Activated T-cell treated with anti-CD3 and anti-CD28 coated beads, Interleukin-2, amount 50 U/mL, for 24 hours (primary cell): ENCODE data around the gene ENDOU.

Experiments
- DNase-seq: peaks from one replicate; pipeline ENCODE4 v3.0.0-alpha.2; 2020
- H3K27ac Mint-ChIP-seq: 2 replicates; pipeline ENCODE4 v1.8.0; 2020; ENCODE audit warnings: mild to moderate bottlenecking, mixed read lengths
- H3K27me3 Mint-ChIP-seq: 2 replicates; pipeline ENCODE4 v1.8.0; 2020; ENCODE audit warnings: mixed read lengths
- H3K36me3 Mint-ChIP-seq: 2 replicates; pipeline ENCODE4 v1.8.0; 2020; ENCODE audit warnings: low read depth, mixed read lengths
- H3K4me1 Mint-ChIP-seq: 2 replicates; pipeline ENCODE4 v1.8.0; 2020; ENCODE audit warnings: low read depth, mixed read lengths
- H3K4me3 Mint-ChIP-seq: 2 replicates; pipeline ENCODE4 v1.8.0; 2020; ENCODE audit warnings: mild to moderate bottlenecking, moderate library complexity, mixed read lengths
- H3K9me3 Mint-ChIP-seq: 2 replicates; pipeline ENCODE4 v1.8.0; 2020; ENCODE audit warnings: mixed read lengths

Gene ENDOU

GRCh38 chr12:47763481-47764346, 38.4 kb upstream of the ENDOU start:
- DNase-seq: no peak
- Mint-ChIP-seq H3K9me3 (no peaks in the 10 kb centered on the region), H3K36me3 (no peaks in the 10 kb centered on the region), H3K4me1 (peaks cover 16% of the 10 kb centered on the region), H3K4me3 (no peak overlapping the region), H3K27me3 (no peaks in the 10 kb centered on the region), H3K27ac (no peak overlapping the region)

DNA sequence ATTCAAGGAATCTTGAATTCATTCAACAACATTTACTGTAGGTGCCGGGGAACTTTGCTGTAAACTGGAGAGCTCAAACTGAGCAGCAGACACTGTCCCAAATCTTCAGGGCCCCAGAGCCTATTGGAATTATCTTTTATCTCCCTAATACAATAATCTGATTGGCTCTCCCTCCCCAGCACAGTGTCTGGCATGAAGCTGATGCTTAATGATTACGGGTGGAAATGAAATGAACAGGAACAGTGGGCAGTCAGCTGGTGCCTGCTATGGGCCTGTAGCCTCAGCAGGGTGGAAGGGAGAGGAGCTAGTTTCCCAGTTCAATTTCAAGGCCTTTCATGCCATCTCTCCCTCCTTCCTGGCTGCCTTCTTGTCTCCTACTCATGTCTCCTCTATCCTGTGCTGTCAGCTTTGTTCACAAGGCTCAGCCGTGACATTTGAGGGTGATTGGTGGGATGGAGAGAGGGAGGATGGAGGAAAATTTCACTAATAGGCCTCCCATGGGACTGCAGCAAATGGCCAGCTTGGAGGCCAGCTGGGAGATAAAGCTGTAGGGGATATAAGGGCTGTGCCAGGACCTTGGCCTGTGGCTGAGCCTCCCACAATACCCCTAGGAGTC, 37.7 kb upstream of the ENDOU start:
- DNase-seq: no peak
- Mint-ChIP-seq H3K27me3 (no peaks in the 10 kb centered on the region), H3K9me3 (no peaks in the 10 kb centered on the region), H3K4me1 (peaks cover 22% of the 10 kb centered on the region), H3K36me3 (no peaks in the 10 kb centered on the region), H3K4me3 (no peak overlapping the region), H3K27ac (no peak overlapping the region)

- Mint-ChIP-seq H3K27ac (peak within 1 kb of the TSS; percentile 80), H3K4me1 (peaks cover 44% of the 10 kb centered on the region), H3K9me3 (no peaks in the 10 kb centered on the region), H3K4me3 (peak within 1 kb of the TSS; percentile 75), H3K36me3 (no peaks in the 10 kb centered on the region), H3K27me3 (no peaks in the 10 kb centered on the region)
- peak; percentile 82 for DNase-seq
Observed at GRCh38 chr12:47758834-47759690, 33.8 kb upstream of the ENDOU start, which contains the start of gene RAPGEF3. Gene RAPGEF3, minus strand, starts transcription at chr12:47758880. Its CDS starts 324 bp downstream, at chr12:47758556.

DNA sequence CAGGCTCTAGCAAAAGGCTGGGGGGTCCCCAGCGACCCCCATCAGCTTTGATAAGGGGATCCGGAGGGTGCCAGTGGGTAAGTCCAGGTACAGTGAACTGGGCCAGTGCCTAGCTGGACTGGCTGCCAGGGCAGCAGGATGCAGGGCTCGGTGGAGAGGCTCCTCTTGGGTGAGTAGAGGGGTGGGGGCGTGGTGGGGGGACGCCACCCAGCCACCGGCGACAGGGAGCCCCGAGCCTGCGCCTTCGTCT, 33.2 kb upstream of the ENDOU start:
- Mint-ChIP-seq H3K27me3 (no peaks in the 10 kb centered on the region), H3K4me3 (peak overlapping the region; percentile 38), H3K36me3 (no peaks in the 10 kb centered on the region), H3K9me3 (no peaks in the 10 kb centered on the region), H3K27ac (no peak overlapping the region), H3K4me1 (peaks cover 44% of the 10 kb centered on the region)
- DNase-seq: no peak

DNA sequence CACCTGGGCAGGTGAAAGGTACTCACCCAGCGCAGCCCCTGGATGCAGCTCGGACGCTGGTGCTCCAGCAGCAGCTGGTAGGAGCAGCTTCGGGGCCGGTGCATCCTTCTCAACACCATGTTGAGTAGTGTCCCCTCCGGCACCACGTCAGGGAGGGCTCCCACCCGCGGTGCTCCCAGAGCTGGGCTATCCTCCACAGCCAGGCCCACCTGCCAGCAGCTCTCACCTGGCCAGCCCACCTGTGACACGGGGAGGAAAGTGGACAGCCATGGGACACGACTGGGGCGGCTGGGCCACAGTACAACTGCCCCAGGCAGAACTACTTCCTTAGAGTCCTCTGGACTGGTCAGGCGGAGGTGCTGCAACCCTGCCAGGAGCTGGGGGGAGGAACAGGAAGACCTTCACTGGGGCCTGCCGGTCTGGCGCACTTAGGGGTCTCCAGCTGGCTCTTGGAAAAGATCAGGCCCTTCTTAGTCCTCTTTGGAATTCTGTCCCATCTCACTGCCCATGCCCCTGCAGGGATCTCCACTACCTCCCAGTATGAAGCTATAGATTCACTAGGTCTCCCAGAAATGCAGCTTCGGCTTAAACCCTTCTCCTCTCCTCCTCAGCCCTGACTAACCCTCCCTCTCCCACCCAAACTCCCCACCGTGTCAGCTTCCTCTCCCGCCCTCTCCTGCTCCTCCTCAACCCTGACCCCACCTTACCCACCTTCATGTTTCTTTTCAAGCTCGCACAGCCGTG, 32.7 kb upstream of the ENDOU start:
- no peaks in the 10 kb centered on the region for H3K36me3 Mint-ChIP-seq
- peak overlapping the region; percentile 31 for H3K27ac Mint-ChIP-seq
- H3K9me3 Mint-ChIP-seq: no peaks in the 10 kb centered on the region
- H3K27me3 Mint-ChIP-seq: no peaks in the 10 kb centered on the region
- peak overlapping the region; percentile 38 for H3K4me3 Mint-ChIP-seq
- peaks cover 44% of the 10 kb centered on the region for H3K4me1 Mint-ChIP-seq
- DNase-seq: no peak

GRCh38 chr12:47757364-47757839, 32.1 kb upstream of the ENDOU start:
- peaks cover 44% of the 10 kb centered on the region for H3K4me1 Mint-ChIP-seq
- no peaks in the 10 kb centered on the region for H3K36me3 Mint-ChIP-seq
- no peak overlapping the region for H3K4me3 Mint-ChIP-seq
- peak overlapping the region; percentile 31 for H3K27ac Mint-ChIP-seq
- H3K27me3 Mint-ChIP-seq: no peaks in the 10 kb centered on the region
- H3K9me3 Mint-ChIP-seq: no peaks in the 10 kb centered on the region
- DNase-seq: peak; percentile 35

GRCh38 chr12:47755655-47756562, 30.6 kb upstream of the ENDOU start:
- H3K9me3 Mint-ChIP-seq: no peaks in the 10 kb centered on the region
- peak overlapping the region; percentile 24 for H3K27ac Mint-ChIP-seq
- peaks cover 42% of the 10 kb centered on the region for H3K4me1 Mint-ChIP-seq
- H3K4me3 Mint-ChIP-seq: peak overlapping the region; percentile 5
- peak; percentile 57 for DNase-seq
- H3K36me3 Mint-ChIP-seq: no peaks in the 10 kb centered on the region
- no peaks in the 10 kb centered on the region for H3K27me3 Mint-ChIP-seq

GRCh38 chr12:47754881-47755280, 29.6 kb upstream of the ENDOU start:
- no peaks in the 10 kb centered on the region for H3K36me3 Mint-ChIP-seq
- H3K9me3 Mint-ChIP-seq: no peaks in the 10 kb centered on the region
- H3K4me3 Mint-ChIP-seq: no peak overlapping the region
- H3K27me3 Mint-ChIP-seq: no peaks in the 10 kb centered on the region
- peaks cover 42% of the 10 kb centered on the region for H3K4me1 Mint-ChIP-seq
- DNase-seq: no peak
- no peak overlapping the region for H3K27ac Mint-ChIP-seq

- Mint-ChIP-seq H3K27me3 (no peaks in the 10 kb centered on the region), H3K4me1 (peaks cover 39% of the 10 kb centered on the region), H3K9me3 (no peaks in the 10 kb centered on the region)
Observed at GRCh38 chr12:47754126-47754525, 28.8 kb upstream of the ENDOU start.

DNA sequence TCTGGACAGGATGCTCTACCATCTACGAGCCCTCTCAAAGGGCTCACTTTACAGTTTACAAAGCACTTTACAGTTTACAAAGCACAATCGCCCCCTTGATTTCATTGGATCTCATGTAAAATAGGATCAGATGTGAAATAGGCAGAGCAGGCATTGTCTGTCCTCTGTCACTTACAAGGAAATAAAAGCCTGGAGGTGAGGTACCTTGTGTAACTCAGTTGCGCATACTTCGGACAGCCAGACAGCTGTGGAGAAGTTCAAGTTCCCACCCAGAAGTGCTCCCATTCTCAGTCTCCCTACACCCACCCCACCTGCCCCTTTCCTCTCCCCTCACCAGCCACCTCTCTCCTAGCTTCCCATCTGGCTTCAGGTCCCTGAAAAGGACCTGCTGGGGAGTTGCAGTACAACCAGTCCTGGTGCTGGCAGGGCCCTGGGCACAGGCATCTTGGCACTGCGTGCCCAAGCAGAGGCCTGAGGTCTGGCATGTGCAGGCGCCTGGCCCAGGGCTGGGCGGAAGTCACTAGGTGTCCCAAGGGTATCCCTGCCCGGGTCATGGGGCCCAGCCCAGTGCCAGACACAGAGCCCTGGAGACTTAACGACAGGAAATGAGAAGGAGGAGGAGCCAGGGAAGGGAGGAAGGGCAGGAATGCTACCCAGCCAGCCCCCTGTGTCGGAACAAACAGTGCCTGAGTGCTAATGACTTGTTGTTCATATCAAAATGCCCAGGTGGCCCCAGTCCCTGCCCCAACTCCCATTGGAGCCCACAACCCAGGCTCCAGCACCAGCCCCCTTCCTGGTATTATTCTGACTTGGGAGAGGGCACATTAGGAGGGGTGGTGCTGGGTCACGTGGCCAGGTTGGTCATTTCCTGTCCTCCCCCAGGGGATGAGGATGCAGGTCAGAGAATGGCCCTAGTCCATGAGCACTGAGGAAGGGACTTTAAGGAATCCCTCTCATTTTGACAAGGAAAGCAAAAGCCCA, 28.0 kb upstream of the ENDOU start:
- peaks cover 33% of the 10 kb centered on the region for H3K4me1 Mint-ChIP-seq
- no peaks in the 10 kb centered on the region for H3K9me3 Mint-ChIP-seq
- no peaks in the 10 kb centered on the region for H3K27me3 Mint-ChIP-seq
- H3K27ac Mint-ChIP-seq: no peak overlapping the region
- H3K4me3 Mint-ChIP-seq: no peak overlapping the region
- DNase-seq: no peak
- no peaks in the 10 kb centered on the region for H3K36me3 Mint-ChIP-seq

More at GRCh38 chr12:47754126-47754525, 28.8 kb upstream of the ENDOU start:
- H3K36me3 Mint-ChIP-seq: no peaks in the 10 kb centered on the region
- no peak for DNase-seq
- no peak overlapping the region for H3K4me3 Mint-ChIP-seq
- H3K27ac Mint-ChIP-seq: no peak overlapping the region

GRCh38 chr12:47752552-47752951, 27.3 kb upstream of the ENDOU start:
- Mint-ChIP-seq H3K9me3 (no peaks in the 10 kb centered on the region), H3K36me3 (no peaks in the 10 kb centered on the region), H3K4me3 (no peak overlapping the region), H3K4me1 (peaks cover 29% of the 10 kb centered on the region), H3K27ac (no peak overlapping the region), H3K27me3 (no peaks in the 10 kb centered on the region)
- no peak for DNase-seq

GRCh38 chr12:47752121-47752520, 26.8 kb upstream of the ENDOU start:
- no peak overlapping the region for H3K27ac Mint-ChIP-seq
- no peaks in the 10 kb centered on the region for H3K27me3 Mint-ChIP-seq
- H3K4me3 Mint-ChIP-seq: no peak overlapping the region
- no peaks in the 10 kb centered on the region for H3K9me3 Mint-ChIP-seq
- no peak for DNase-seq
- H3K36me3 Mint-ChIP-seq: no peaks in the 10 kb centered on the region
- H3K4me1 Mint-ChIP-seq: peaks cover 25% of the 10 kb centered on the region
